IMR-90 (cell line): ENCODE results near the gene PTGES2. TPM values are rescaled to one million over a fixed set of nuclear protein-coding genes. Genes with fewer than 3 reads are reported as not detected.

Experiments
- ATAC-seq: fragments of 200-7000 bp; cut with Tn5 transposase; 2 replicates; pipeline ENCODE4 v1.9.1; 2020; ENCODE audit warnings: low read depth, mild to moderate bottlenecking, moderate library complexity
- BruUV-seq: library from RNA; stranded (reverse); fragments of 400-500 nt; replicated peaks from 2 replicates; lab custom pipeline; 2021; lab: Mats Ljungman, UMichigan
- CTCF ChIA-PET: fragments of 300-600 bp; formaldehyde crosslinking; extraction: SDS; loops from one replicate; lab custom pipeline; 2021; ENCODE audit warnings: antibody characterized with exemption; lab: Yijun Ruan, JAX
- POLR2A ChIA-PET: fragments of 300-600 bp; sonication (Branson Sonifier 250); formaldehyde crosslinking; loops from one replicate; lab custom pipeline; 2022; ENCODE audit warnings: antibody characterized with exemption; ENCODE audit not compliant: unreplicated experiment; lab: Charles Lee
- DNase-seq: peaks from one replicate; pipeline ENCODE4 v3.0.0; 2013
- H2AFZ ChIP-seq: replicated peaks from 2 replicates; pipeline ENCODE3; 2013; ENCODE audit warnings: low read length, mild to moderate bottlenecking; ENCODE audit not compliant: poor library complexity
- H2AK5ac ChIP-seq: 2 replicates; pipeline ENCODE4 v1.6.1; 2013; ENCODE audit warnings: low read depth, low read length, inconsistent platforms
- H2AK9ac ChIP-seq: replicated peaks from 2 replicates; pipeline ENCODE3; 2013; ENCODE audit warnings: mild to moderate bottlenecking, low read depth, low read length, moderate library complexity; ENCODE audit not compliant: poor library complexity
- H2BK120ac ChIP-seq: 2 replicates; pipeline ENCODE4 v1.6.1; 2013; ENCODE audit warnings: low read depth, low read length, inconsistent platforms
- H2BK15ac ChIP-seq: 3 replicates; pipeline ENCODE4 v1.6.1; 2013; ENCODE audit warnings: low read depth, low read length, inconsistent platforms
- H2BK20ac ChIP-seq: 2 replicates; pipeline ENCODE4 v1.6.1; 2013; ENCODE audit warnings: low read depth, mild to moderate bottlenecking, inconsistent platforms, low read length, moderate library complexity
- H2BK5ac ChIP-seq: 2 replicates; pipeline ENCODE4 v1.6.1; 2013; ENCODE audit warnings: mild to moderate bottlenecking, low read depth, low read length, inconsistent platforms; ENCODE audit not compliant: poor library complexity, severe bottlenecking
- H3K14ac ChIP-seq: replicated peaks from 2 replicates; pipeline ENCODE4 v1.6.1; 2013; ENCODE audit warnings: low read depth, low read length, inconsistent platforms
- H3K18ac ChIP-seq: 2 replicates; pipeline ENCODE4 v1.6.1; 2013; ENCODE audit warnings: low read depth, low read length, control low read depth
- H3K23ac ChIP-seq: 2 replicates; pipeline ENCODE4 v1.6.1; 2013; ENCODE audit warnings: low read depth, low read length, inconsistent platforms
- H3K27ac ChIP-seq: 2 replicates; pipeline ENCODE4 v1.5.1; 2013; ENCODE audit warnings: mild to moderate bottlenecking, control low read depth, low read length; ENCODE audit not compliant: insufficient read depth
- H3K27me3 ChIP-seq: 2 replicates; pipeline ENCODE4 v1.6.1; 2013; ENCODE audit warnings: low read length; ENCODE audit not compliant: control insufficient read depth, insufficient read depth
- H3K36me3 ChIP-seq: 2 replicates; pipeline ENCODE4 v1.6.1; 2013; ENCODE audit warnings: low read length, mixed read lengths; ENCODE audit not compliant: control insufficient read depth, insufficient read depth
- H3K4ac ChIP-seq: 2 replicates; pipeline ENCODE4 v1.6.1; 2013; ENCODE audit warnings: low read depth, low read length, inconsistent platforms
- H3K4me1 ChIP-seq: 2 replicates; pipeline ENCODE4 v1.6.1; 2013; ENCODE audit warnings: low read length, mixed read lengths; ENCODE audit not compliant: control insufficient read depth, insufficient read depth
- H3K4me2 ChIP-seq: 2 replicates; pipeline ENCODE4 v1.6.1; 2013; ENCODE audit warnings: low read depth, mild to moderate bottlenecking, control low read depth, low read length, moderate library complexity
- H3K4me3 ChIP-seq: 2 replicates; pipeline ENCODE4 v1.5.1; 2013; ENCODE audit warnings: low read depth, mild to moderate bottlenecking, control low read depth, low read length, moderate library complexity; ENCODE audit not compliant: insufficient read depth
- H3K56ac ChIP-seq: 2 replicates; pipeline ENCODE4 v1.6.1; 2013; ENCODE audit warnings: low read length, inconsistent platforms; ENCODE audit not compliant: insufficient read depth; ENCODE audit errors: extremely low read depth
- H3K79me1 ChIP-seq, 2 experiments: 2 replicates each; pipeline ENCODE4 v1.6.1; 2013; ENCODE audit warnings: low read length in 2 of 2, inconsistent platforms in 1 of 2, low read depth in 1 of 2
- H3K9ac ChIP-seq: 2 replicates; pipeline ENCODE4 v1.6.1; 2013; ENCODE audit warnings: low read depth, low read length, control low read depth
- H3K9me1 ChIP-seq: 2 replicates; pipeline ENCODE4 v1.6.1; 2013; ENCODE audit warnings: low read length, inconsistent platforms; ENCODE audit not compliant: insufficient read depth
- H3K9me3 ChIP-seq: 2 replicates; pipeline ENCODE4 v1.6.1; 2013; ENCODE audit warnings: low read length; ENCODE audit not compliant: control insufficient read depth, insufficient read depth
- H4K20me1 ChIP-seq: 2 replicates; pipeline ENCODE4 v1.6.1; 2013; ENCODE audit warnings: low read length, inconsistent platforms; ENCODE audit not compliant: insufficient read depth
- H4K5ac ChIP-seq: 2 replicates; pipeline ENCODE4 v1.6.1; 2013; ENCODE audit warnings: mild to moderate bottlenecking, low read depth, low read length, control low read depth
- H4K8ac ChIP-seq, 2 experiments: 2 replicates each; pipeline ENCODE4 v1.6.1; 2013; ENCODE audit warnings: low read depth in 2 of 2, low read length in 2 of 2, control low read depth in 1 of 2, inconsistent platforms in 1 of 2
- H4K91ac ChIP-seq: 2 replicates; pipeline ENCODE4 v1.6.1; 2013; ENCODE audit warnings: low read depth, low read length, inconsistent platforms; ENCODE audit not compliant: insufficient read depth
- CHD1 ChIP-seq: IDR thresholded peaks from 2 replicates; pipeline ENCODE4 v1.6.1; 2012; ENCODE audit warnings: low read depth, low read length, improper control_type of control experiment
- CTCF ChIP-seq: conservative IDR thresholded peaks from 2 replicates; pipeline ENCODE4 v1.5.1; 2012; ENCODE audit warnings: mild to moderate bottlenecking, low read depth, low read length, improper control_type of control experiment
- FOS ChIP-seq: fragments of 150-350 bp; IDR thresholded peaks from 2 replicates; pipeline ENCODE4 v1.6.1; 2016; ENCODE audit warnings: low read depth, low read length
- MAFK ChIP-seq: IDR thresholded peaks from 2 replicates; pipeline ENCODE4 v1.6.1; 2012; ENCODE audit warnings: low read depth, low read length, improper control_type of control experiment
- MAZ ChIP-seq: IDR thresholded peaks from 2 replicates; pipeline ENCODE4 v1.6.1; 2012; ENCODE audit warnings: low read depth, mild to moderate bottlenecking, low read length, improper control_type of control experiment, moderate library complexity, borderline replicate concordance
- MXI1 ChIP-seq: IDR thresholded peaks from 2 replicates; pipeline ENCODE4 v1.6.1; 2012; ENCODE audit warnings: low read depth, mild to moderate bottlenecking, low read length, moderate library complexity, borderline replicate concordance
- POLR2A ChIP-seq: IDR thresholded peaks from 2 replicates; pipeline ENCODE4 v1.6.1; 2012; ENCODE audit warnings: mild to moderate bottlenecking, low read depth, low read length
- RAD21 ChIP-seq: IDR thresholded peaks from 2 replicates; pipeline ENCODE4 v1.6.1; 2012; ENCODE audit warnings: low read length, improper control_type of control experiment
- RCOR1 ChIP-seq: IDR thresholded peaks from 2 replicates; pipeline ENCODE4 v1.6.1; 2012; ENCODE audit warnings: mild to moderate bottlenecking, low read length, improper control_type of control experiment; ENCODE audit not compliant: insufficient replicate concordance
- SMC3 ChIP-seq: fragments of 150-350 bp; IDR thresholded peaks from 2 replicates; pipeline ENCODE4 v1.6.1; 2016; ENCODE audit warnings: low read depth, mild to moderate bottlenecking, antibody characterized with exemption, low read length, moderate library complexity
- whole genome bisulfite sequencing, 2 experiments: methylation state at CpG; one replicate each; pipeline versions ENCODE4 v1.1.5 to v1.1.7; 2013; ENCODE audit warnings: missing lambda C conversion rate in 2 of 2; ENCODE audit not compliant: insufficient read length in 1 of 2; ENCODE audit errors: extremely low coverage in 2 of 2; 5-methylcytosine and 5-hydroxymethylcytosine counted together
- dilution Hi-C: fragments of 300-500 bp; cut with HindIII; formaldehyde crosslinking; loops from one replicate; pipeline ENCODE4 v1.14.3; 2018; ENCODE audit warnings: low sequenced_read_pairs; ENCODE audit not compliant: unreplicated experiment
- in situ Hi-C: fragments of 300-500 bp; cut with MboI; formaldehyde crosslinking; loops from 3 replicates; pipeline ENCODE4 v1.14.3; 2019; ENCODE audit warnings: low sequenced_read_pairs, inconsistent platforms, mixed read lengths
- intact Hi-C: fragments of 100-400 bp; cut with micrococcal nuclease; formaldehyde crosslinking; loops from 2 replicates; pipeline ENCODE4 v1.10.0; 2022
- polyA plus RNA-seq, 3 experiments: library from polyadenylated mRNA; depleted of rRNA; stranded (reverse); fragments of >200 nt; gene quantifications; 2 replicates each; pipeline ENCODE4 v1.2.3, GENCODE V29; 2012; ENCODE audit warnings: low replicate concordance in 1 of 3
- total RNA-seq: library from RNA; depleted of rRNA; stranded (reverse); fragments of >200 nt; gene quantifications from 2 replicates; pipeline ENCODE4 v1.2.3, GENCODE V29; 2012

Gene PTGES2
- total and polyA plus RNA-seq, 2 of the 4 experiments (the other 2 are of a cell fraction), result 100 to 107 TPM

GRCh38 chr9:128142596-128142995 lies 15.1 kb upstream of the PTGES2 start:
- in situ Hi-C loops (no loop called here), intact Hi-C loops (no loop called here), dilution Hi-C loops (no loop called here)
- Histone ChIP-seq H3K4ac (no peak overlapping the region), H2AK5ac (no peak overlapping the region), H3K27me3 (peaks cover 2% of the 10 kb centered on the region; the same call in 1 of the 2 replicates), H3K23ac (no peak overlapping the region), H3K4me1 (no peaks in the 10 kb centered on the region), H2AFZ (no peak overlapping the region), H3K4me2 (no peak overlapping the region), H4K8ac (no peak overlapping the region), H3K56ac (no peak overlapping the region), H4K20me1 (no peaks in the 10 kb centered on the region), H2AK9ac (no peak overlapping the region), H2BK5ac (no peak overlapping the region), H2BK20ac (no peak overlapping the region), H2BK15ac (no peak overlapping the region), H2BK120ac (no peak overlapping the region), H3K27ac (no peak overlapping the region), H4K91ac (no peak overlapping the region), H3K9ac (no peak overlapping the region), H3K9me1 (0 out of 2 replicates have a peak, but pooled peaks cover 2% of the 10 kb centered on the region), H3K79me1 (no peaks in the 10 kb centered on the region), H3K4me3 (no peak overlapping the region), H4K5ac (no peak overlapping the region), H3K9me3 (no peaks in the 10 kb centered on the region), H3K14ac (no peak overlapping the region), H3K18ac (no peak overlapping the region), H3K36me3 (no peaks in the 10 kb centered on the region)
- ATAC-seq (no peak), DNase-seq (no peak)
- ChIA-PET POLR2A (interaction anchor here (0.7 kb wide), 1 partner anchor 17 kb away, joined by 3 read pairs; the partner anchor contains the start of gene BBLN), CTCF (no interaction called here)
- no CpG with 5 or more reads among the region's 2 CpGs for WGBS, 2 experiments
- TF ChIP-seq MAZ (no peak), MXI1 (no peak), RAD21 (no peak), POLR2A (no peak), FOS (no peak), CTCF (no peak), CHD1 (no peak), RCOR1 (no peak), MAFK (no peak), SMC3 (no peak)
- no TSS peak for BruUV-seq
